ENCODE results near the gene NEK1. TPM values are rescaled to one million over a fixed set of nuclear protein-coding genes. Genes with fewer than 3 reads are reported as not detected.

NEK1 gene
- total and polyA plus RNA-seq, 2 of the 4 experiments (the other 2 are of a cell fraction): 3.3 to 3.9 TPM

DNA sequence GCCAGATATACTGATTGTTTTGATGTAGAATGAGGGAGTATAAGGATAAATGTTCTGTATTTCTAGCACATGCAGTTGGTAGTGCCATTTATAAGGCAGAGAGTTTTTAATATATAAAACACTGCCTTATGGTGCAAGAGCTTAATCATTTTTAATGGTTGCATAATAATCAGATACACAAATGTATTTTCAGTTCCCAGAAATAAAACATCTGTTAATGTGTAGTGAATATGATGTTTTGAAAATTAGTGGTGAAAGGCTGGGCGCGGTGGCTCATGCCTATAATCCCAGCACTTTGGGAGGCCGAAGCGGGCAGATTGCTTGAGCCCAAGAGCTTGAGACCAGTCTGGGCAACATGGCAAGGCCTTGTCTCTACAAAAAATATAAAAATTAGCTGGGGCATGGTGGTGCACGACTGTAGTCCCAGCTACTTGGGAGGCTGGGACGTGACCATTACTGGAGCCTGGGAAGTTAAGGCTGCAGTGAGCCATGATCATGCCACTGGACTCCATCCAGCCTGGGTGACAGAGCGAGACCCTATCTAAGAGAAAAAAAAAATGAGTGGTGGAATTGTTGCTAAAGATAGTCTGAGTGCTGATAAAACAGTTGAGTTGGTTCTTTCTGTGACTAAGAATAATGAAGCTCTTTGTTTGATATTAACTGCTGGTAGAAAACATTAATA is 37.3 kb upstream of the NEK1 start:
- no peak overlapping the region for H4K8ac ChIP-seq (ENCODE audit: low read depth in 2 of 2, low read length in 2 of 2)
- no peaks in the 10 kb centered on the region for H3K9me3 ChIP-seq (ENCODE audit: control insufficient read depth, insufficient read depth, low read length)
- H3K4me1 ChIP-seq (ENCODE audit: control insufficient read depth, insufficient read depth, low read length): peaks cover 2% of the 10 kb centered on the region; the same call in 1 of the 2 replicates
- no peak overlapping the region for H3K23ac ChIP-seq (ENCODE audit: low read depth, low read length)
- H2AK5ac ChIP-seq (ENCODE audit: low read depth, low read length): no peak overlapping the region
- H4K91ac ChIP-seq (ENCODE audit: insufficient read depth, low read depth, low read length): no peak overlapping the region
- no peak overlapping the region for H3K27ac ChIP-seq (ENCODE audit: insufficient read depth, low read length)
- TF ChIP-seq MXI1 (IDR thresholded peaks at IDR 0.05; ENCODE audit: borderline replicate concordance, low read depth, low read length) (no peak), CEBPB (IDR thresholded peaks at IDR 0.05; ENCODE audit: low read depth, low read length) (no peak)
- H3K56ac ChIP-seq (ENCODE audit: extremely low read depth, insufficient read depth, low read length): no peak overlapping the region
- no peak overlapping the region; the same call in 1 of the 2 replicates for H3K18ac ChIP-seq (ENCODE audit: low read depth, low read length)
- H2BK5ac ChIP-seq (ENCODE audit: low read depth, low read length, poor library complexity, severe bottlenecking): no peak overlapping the region
- BruUV-seq (replicated peaks): no TSS peak
- no peak overlapping the region for H3K4me3 ChIP-seq (ENCODE audit: insufficient read depth, low read depth, low read length)
- no peak overlapping the region for H3K4me2 ChIP-seq (ENCODE audit: low read depth, low read length)
- H2BK15ac ChIP-seq (ENCODE audit: low read depth, low read length): no peak overlapping the region
- H3K36me3 ChIP-seq (ENCODE audit: control insufficient read depth, insufficient read depth, low read length): no peaks in the 10 kb centered on the region
- DNase-seq: no peak
- ChIA-PET POLR2A (ENCODE audit: unreplicated experiment) (no interaction called here), CTCF (no interaction called here)
- H4K5ac ChIP-seq (ENCODE audit: low read depth, low read length): no peak overlapping the region; the same call in 1 of the 2 replicates
- H3K27me3 ChIP-seq (ENCODE audit: control insufficient read depth, insufficient read depth, low read length): no peaks in the 10 kb centered on the region
- H3K79me1 ChIP-seq (ENCODE audit: low read depth in 1 of 2, low read length in 2 of 2): no peaks in the 10 kb centered on the region; a peak in 2 of 4 replicates
- H2BK20ac ChIP-seq (ENCODE audit: low read depth, low read length): no peak overlapping the region
- in situ Hi-C loops (cut with MboI; ENCODE audit: low sequenced_read_pairs): no loop called here
- H3K14ac ChIP-seq (replicated peaks; ENCODE audit: low read depth, low read length): no peak overlapping the region
- H2BK120ac ChIP-seq (ENCODE audit: low read depth, low read length): no peak overlapping the region
- no peak for ATAC-seq (ENCODE audit: low read depth)
- no peak overlapping the region for H3K4ac ChIP-seq (ENCODE audit: low read depth, low read length)
- H3K9me1 ChIP-seq (ENCODE audit: insufficient read depth, low read length): peaks cover 2% of the 10 kb centered on the region; the same call in 1 of the 2 replicates
- dilution Hi-C loops (cut with HindIII; ENCODE audit: low sequenced_read_pairs, unreplicated experiment): no loop called here
- H4K20me1 ChIP-seq (ENCODE audit: insufficient read depth, low read length): no peaks in the 10 kb centered on the region
- H2AFZ ChIP-seq (replicated peaks; ENCODE audit: low read length, poor library complexity): no peak overlapping the region
- 82% methylated on average over 6 of the region's 7 CpGs; no CpG with 5 or more reads in 1 of the 2 experiments for WGBS, 2 experiments (ENCODE audit: extremely low coverage in 2 of 2, insufficient read length in 1 of 2)
- H2AK9ac ChIP-seq (replicated peaks; ENCODE audit: low read depth, low read length, poor library complexity): no peak overlapping the region
- no peak overlapping the region for H3K9ac ChIP-seq (ENCODE audit: low read depth, low read length)
- intact Hi-C loops (cut with micrococcal nuclease): no loop called here

All from IMR-90 (cell line).